ENCODE results near the gene ERBB4. TPM values are rescaled to one million over a fixed set of nuclear protein-coding genes. Genes with fewer than 3 reads are reported as not detected.
"Not testable (repeated sequence)": the region's sequence is repeated elsewhere in the genome, so short reads cannot be mapped to it uniquely, and the experiment has no call there.

Gene ERBB4
- total RNA-seq, 1 donor from 2014 or later, result not detected

GRCh38 chr2:211748339-211748738, 790.3 kb downstream of the ERBB4 start:
- intact Hi-C loops (cut with micrococcal nuclease), result no loop called here

GRCh38 chr2:211745295-211746097, 793.1 kb downstream of the ERBB4 start:
- intact Hi-C loops (cut with micrococcal nuclease), result loop anchor here (1.0 kb wide), 1 partner anchor 822 kb away; no protein-coding TSS in a partner anchor

- intact Hi-C loops (cut with micrococcal nuclease), result no loop called here
These were observed 794.2 kb downstream of the ERBB4 start for GRCh38 chr2:211744379-211744778.

GRCh38 chr2:211741966-211742365, 796.6 kb downstream of the ERBB4 start:
- intact Hi-C loops (cut with micrococcal nuclease), result no loop called here

- intact Hi-C loops (cut with micrococcal nuclease), result no loop called here
These were observed 801.3 kb downstream of the ERBB4 start for GRCh38 chr2:211737282-211737681.

- intact Hi-C loops (cut with micrococcal nuclease), result no loop called here
These were observed 808.4 kb downstream of the ERBB4 start for GRCh38 chr2:211730215-211730614.

GRCh38 chr2:211729433-211729832, 809.2 kb downstream of the ERBB4 start:
- intact Hi-C loops (cut with micrococcal nuclease), result no loop called here

GRCh38 chr2:211724933-211725332, 813.7 kb downstream of the ERBB4 start:
- intact Hi-C loops (cut with micrococcal nuclease), result no loop called here

GRCh38 chr2:211723398-211723797, 815.2 kb downstream of the ERBB4 start:
- intact Hi-C loops (cut with micrococcal nuclease), result no loop called here

GRCh38 chr2:211722928-211723327, 815.7 kb downstream of the ERBB4 start:
- intact Hi-C loops (cut with micrococcal nuclease), result no loop called here

GRCh38 chr2:211721874-211722273, 816.7 kb downstream of the ERBB4 start:
- intact Hi-C loops (cut with micrococcal nuclease), result not testable (repeated sequence)

- intact Hi-C loops (cut with micrococcal nuclease), result no loop called here
These were observed 829.2 kb downstream of the ERBB4 start for GRCh38 chr2:211709389-211709788.

GRCh38 chr2:211692689-211693088, 845.9 kb downstream of the ERBB4 start:
- intact Hi-C loops (cut with micrococcal nuclease), result no loop called here

GRCh38 chr2:211690736-211691135, 847.9 kb downstream of the ERBB4 start:
- intact Hi-C loops (cut with micrococcal nuclease), result no loop called here

- intact Hi-C loops (cut with micrococcal nuclease), result no loop called here
These were observed 850.4 kb downstream of the ERBB4 start for GRCh38 chr2:211688196-211688595.

- intact Hi-C loops (cut with micrococcal nuclease), result no loop called here
These were observed 863.9 kb downstream of the ERBB4 start for GRCh38 chr2:211674715-211675114.

- intact Hi-C loops (cut with micrococcal nuclease), result no loop called here
These were observed 865.3 kb downstream of the ERBB4 start for GRCh38 chr2:211673133-211673905.

GRCh38 chr2:211671977-211672376, 866.6 kb downstream of the ERBB4 start:
- intact Hi-C loops (cut with micrococcal nuclease), result no loop called here

GRCh38 chr2:211665299-211665698, 873.3 kb downstream of the ERBB4 start:
- intact Hi-C loops (cut with micrococcal nuclease), result no loop called here

GRCh38 chr2:211664321-211664720, 874.3 kb downstream of the ERBB4 start:
- intact Hi-C loops (cut with micrococcal nuclease), result no loop called here

GRCh38 chr2:211654211-211654780, 884.3 kb downstream of the ERBB4 start:
- intact Hi-C loops (cut with micrococcal nuclease), result no loop called here

GRCh38 chr2:211652327-211652726, 886.3 kb downstream of the ERBB4 start:
- intact Hi-C loops (cut with micrococcal nuclease), result no loop called here

All from T-helper 1 cell treated with Interleukin-12 subunit alpha and Interleukin-12 subunit beta and Interleukin-4 antibody, amounts not matched to agents 30 ng/mL and 1 ng/mL, for 36 hours (primary cell).